Liver (tissue), 9 donors: Measurements from ENCODE around the gene RBL2. TPM values are rescaled to one million over a fixed set of nuclear protein-coding genes. Genes with fewer than 3 reads are reported as not detected.

Source experiments
- DNase-seq: peaks from one replicate; pipeline ENCODE4 v3.0.0-alpha.2; 2017; ENCODE audit warnings: low spot score
- H3K27ac ChIP-seq, 2 donors: one replicate each; pipeline ENCODE4 v1.7.0; 2013; ENCODE audit warnings: inconsistent platforms in 2 of 2, low read length in 2 of 2, control low read depth in 1 of 2, low read depth in 1 of 2, mild to moderate bottlenecking in 1 of 2
- H3K27me3 ChIP-seq, 4 donors: one replicate each; pipeline versions ENCODE4 v1.6.1 to v1.7.0; 2013; ENCODE audit warnings: low read length in 3 of 4, inconsistent platforms in 1 of 4, mild to moderate bottlenecking in 1 of 4, moderate library complexity in 1 of 4; ENCODE audit not compliant: control insufficient read depth in 4 of 4, insufficient read depth in 4 of 4
- H3K36me3 ChIP-seq, 4 donors: one replicate each; pipeline versions ENCODE4 v1.6.1 to v1.7.0; 2013; ENCODE audit warnings: low read length in 3 of 4, mild to moderate bottlenecking in 3 of 4, low read depth in 1 of 4, moderate library complexity in 1 of 4; ENCODE audit not compliant: control insufficient read depth in 4 of 4, insufficient read depth in 3 of 4
- H3K4me1 ChIP-seq, 4 donors: one replicate each; pipeline versions ENCODE4 v1.6.1 to v1.7.0; 2013; ENCODE audit warnings: low read length in 3 of 4, mild to moderate bottlenecking in 3 of 4, moderate library complexity in 1 of 4; ENCODE audit not compliant: control insufficient read depth in 4 of 4, insufficient read depth in 4 of 4
- H3K4me3 ChIP-seq, 3 donors: one replicate each; pipeline versions ENCODE4 v1.6.1 to v1.7.0; 2013; ENCODE audit warnings: low read length in 3 of 3, control low read depth in 1 of 3, low read depth in 1 of 3, mild to moderate bottlenecking in 1 of 3
- H3K9ac ChIP-seq, 2 donors: one replicate each; pipeline ENCODE4 v1.7.0; 2013; ENCODE audit warnings: low read length in 2 of 2, mild to moderate bottlenecking in 2 of 2, moderate library complexity in 2 of 2, control low read depth in 1 of 2, low read depth in 1 of 2
- H3K9me3 ChIP-seq, 4 donors: one replicate each; pipeline versions ENCODE4 v1.6.1 to v1.7.0; 2013; ENCODE audit warnings: low read length in 3 of 4; ENCODE audit not compliant: control insufficient read depth in 4 of 4
- EGR1 ChIP-seq, 2 donors: IDR thresholded peaks; 2 replicates each; pipeline ENCODE4 v1.6.1; 2016 to 2018; ENCODE audit warnings: antibody characterized with exemption in 2 of 2, low read depth in 2 of 2
- FOXA1 ChIP-seq: IDR thresholded peaks from 2 replicates; pipeline ENCODE4 v1.6.1; 2016; ENCODE audit warnings: antibody characterized with exemption
- FOXA2 ChIP-seq: IDR thresholded peaks from 2 replicates; pipeline ENCODE4 v1.6.1; 2016; ENCODE audit warnings: antibody characterized with exemption
- GABPA ChIP-seq, 2 donors: IDR thresholded peaks in 1 of 2; conservative IDR thresholded peaks in 1 of 2; 2 replicates each; pipeline ENCODE4 v1.6.1; 2016; ENCODE audit warnings: antibody characterized with exemption in 2 of 2, mild to moderate bottlenecking in 1 of 2, moderate library complexity in 1 of 2
- HNF4A ChIP-seq, 2 donors: conservative IDR thresholded peaks; 2 replicates each; pipeline ENCODE4 v1.6.1; 2016; ENCODE audit warnings: antibody characterized with exemption in 2 of 2, mild to moderate bottlenecking in 2 of 2
- HNF4G ChIP-seq: IDR thresholded peaks from 2 replicates; pipeline ENCODE4 v1.6.1; 2016; ENCODE audit warnings: antibody characterized with exemption
- NR2F2 ChIP-seq: IDR thresholded peaks from 2 replicates; pipeline ENCODE4 v1.6.1; 2016; ENCODE audit warnings: antibody characterized with exemption
- RAD21 ChIP-seq, 2 donors: IDR thresholded peaks; 2 replicates each; pipeline ENCODE4 v1.6.1; 2016; ENCODE audit warnings: antibody characterized with exemption in 2 of 2, mild to moderate bottlenecking in 2 of 2
- RXRA ChIP-seq, 2 donors: IDR thresholded peaks; 2 replicates each; pipeline ENCODE4 v1.6.1; 2017 to 2018; ENCODE audit warnings: antibody characterized with exemption in 2 of 2, mild to moderate bottlenecking in 1 of 2
- SP1 ChIP-seq: IDR thresholded peaks from 2 replicates; pipeline ENCODE4 v1.6.1; 2018; ENCODE audit warnings: antibody characterized with exemption, mild to moderate bottlenecking
- TAF1 ChIP-seq: conservative IDR thresholded peaks from 2 replicates; pipeline ENCODE4 v1.6.1; 2016; ENCODE audit warnings: antibody characterized with exemption, mild to moderate bottlenecking
- YY1 ChIP-seq: IDR thresholded peaks from 2 replicates; pipeline ENCODE4 v1.6.1; 2016; ENCODE audit warnings: antibody characterized with exemption, mild to moderate bottlenecking
- WGBS: extraction: QIAGEN DNeasy Blood & Tissue Kit; methylation state at CpG from one replicate; pipeline ENCODE4 v1.1.7; 2013; 5-methylcytosine and 5-hydroxymethylcytosine counted together
- polyA plus RNA-seq, 2 donors: library from polyadenylated mRNA; stranded (reverse) in 1 of 2; unstranded in 1 of 2; fragments of 200-250 nt in 1 of 2; fragments of >200 nt in 1 of 2; fragmentation: Nextera tagmentation in 1 of 2; extraction: Ambion mirVana in 1 of 2; gene quantifications; one replicate each; pipeline versions ENCODE4 v1.2.1 to v1.2.3, GENCODE V29; 2013 to 2015
- total RNA-seq, 2 donors: library from RNA; depleted of rRNA; stranded (reverse); fragments of >200 nt; gene quantifications; one replicate each; pipeline ENCODE4 v1.2.3, GENCODE V29; 2014
- TF ChIP-seq, protein P1 (sequence below): IDR thresholded peaks from 2 replicates; pipeline ENCODE4 v1.6.1; 2016; ENCODE audit warnings: antibody characterized with exemption
- TF ChIP-seq, protein P2 (sequence below): IDR thresholded peaks from 2 replicates; pipeline ENCODE4 v1.6.1; 2016; ENCODE audit warnings: antibody characterized with exemption
- TF ChIP-seq, protein P3 (sequence below): IDR thresholded peaks from 2 replicates; pipeline ENCODE4 v1.6.1; 2016; ENCODE audit warnings: antibody characterized with exemption, mild to moderate bottlenecking
- TF ChIP-seq, protein P4 (sequence below): fragments of 150-350 bp; IDR thresholded peaks from 2 replicates; pipeline ENCODE4 v1.5.1; 2017; ENCODE audit warnings: improper control_type of control experiment, low read depth, low read length; ENCODE audit not compliant: missing input control
- TF ChIP-seq, protein P5 (sequence below): IDR thresholded peaks from 2 replicates; pipeline ENCODE4 v1.6.1; 2016; ENCODE audit warnings: antibody characterized with exemption
- donor health status: healthy.
- donor health status: healthy.
- donor health status: healthy.
- donor health status: healthy.
- donor health status: healthy.

RBL2 gene
- total and polyA plus RNA-seq, 4 donors, result 19.2 to 64.3 (median 28.4) TPM

DNA sequence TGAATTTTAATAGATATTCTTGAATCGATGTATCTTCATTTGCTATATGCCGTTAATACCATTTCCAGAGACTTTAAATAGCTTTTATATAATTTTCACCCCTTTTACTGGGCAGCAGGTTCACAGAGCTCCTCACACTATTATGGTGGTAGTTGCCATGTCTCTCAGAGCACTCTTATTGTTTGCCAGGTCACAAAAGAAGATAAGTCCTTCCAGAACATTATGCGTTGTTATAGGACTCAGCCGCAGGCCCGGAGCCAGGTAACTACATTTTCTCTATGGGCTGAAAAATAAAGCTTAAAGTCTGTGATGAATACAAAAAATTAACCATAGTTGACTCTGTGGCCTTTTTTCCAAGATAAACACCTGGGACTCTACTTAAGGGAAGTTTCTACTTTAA lies 44.7 kb downstream of the RBL2 start:
- H3K27ac ChIP-seq, result no peak overlapping the region
- 97% methylated on average over 5 of the region's 5 CpGs for WGBS
- H3K36me3 ChIP-seq, result peaks cover 9 to 24% (median 17%) of the 10 kb centered on the region in 4 donors
- no peaks in the 10 kb centered on the region for H3K9me3 ChIP-seq
- no peak for DNase-seq
- TF ChIP-seq RXRA (IDR thresholded peaks at IDR 0.05) (no peak), FOXA2 (no peak), HNF4G (no peak), HNF4A (conservative IDR thresholded peaks at IDR 0.05) (no peak), SP1 (no peak), RAD21 (IDR thresholded peaks at IDR 0.05) (no peak), GABPA (IDR thresholded peaks at IDR 0.05 in 1 of 2, conservative IDR thresholded peaks at IDR 0.05 in 1 of 2) (no peak), TAF1 (no peak), EGR1 (IDR thresholded peaks at IDR 0.05; ENCODE audit: low read depth in 2 of 2) (no peak), YY1 (no peak), FOXA1 (no peak), NR2F2 (no peak)
- TF ChIP-seq, protein P1, sequence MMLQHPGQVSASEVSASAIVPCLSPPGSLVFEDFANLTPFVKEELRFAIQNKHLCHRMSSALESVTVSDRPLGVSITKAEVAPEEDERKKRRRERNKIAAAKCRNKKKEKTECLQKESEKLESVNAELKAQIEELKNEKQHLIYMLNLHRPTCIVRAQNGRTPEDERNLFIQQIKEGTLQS, result no peak
- TF ChIP-seq, protein P2, sequence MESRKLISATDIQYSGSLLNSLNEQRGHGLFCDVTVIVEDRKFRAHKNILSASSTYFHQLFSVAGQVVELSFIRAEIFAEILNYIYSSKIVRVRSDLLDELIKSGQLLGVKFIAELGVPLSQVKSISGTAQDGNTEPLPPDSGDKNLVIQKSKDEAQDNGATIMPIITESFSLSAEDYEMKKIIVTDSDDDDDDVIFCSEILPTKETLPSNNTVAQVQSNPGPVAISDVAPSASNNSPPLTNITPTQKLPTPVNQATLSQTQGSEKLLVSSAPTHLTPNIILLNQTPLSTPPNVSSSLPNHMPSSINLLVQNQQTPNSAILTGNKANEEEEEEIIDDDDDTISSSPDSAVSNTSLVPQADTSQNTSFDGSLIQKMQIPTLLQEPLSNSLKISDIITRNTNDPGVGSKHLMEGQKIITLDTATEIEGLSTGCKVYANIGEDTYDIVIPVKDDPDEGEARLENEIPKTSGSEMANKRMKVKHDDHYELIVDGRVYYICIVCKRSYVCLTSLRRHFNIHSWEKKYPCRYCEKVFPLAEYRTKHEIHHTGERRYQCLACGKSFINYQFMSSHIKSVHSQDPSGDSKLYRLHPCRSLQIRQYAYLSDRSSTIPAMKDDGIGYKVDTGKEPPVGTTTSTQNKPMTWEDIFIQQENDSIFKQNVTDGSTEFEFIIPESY, result no peak
- TF ChIP-seq, protein P3, sequence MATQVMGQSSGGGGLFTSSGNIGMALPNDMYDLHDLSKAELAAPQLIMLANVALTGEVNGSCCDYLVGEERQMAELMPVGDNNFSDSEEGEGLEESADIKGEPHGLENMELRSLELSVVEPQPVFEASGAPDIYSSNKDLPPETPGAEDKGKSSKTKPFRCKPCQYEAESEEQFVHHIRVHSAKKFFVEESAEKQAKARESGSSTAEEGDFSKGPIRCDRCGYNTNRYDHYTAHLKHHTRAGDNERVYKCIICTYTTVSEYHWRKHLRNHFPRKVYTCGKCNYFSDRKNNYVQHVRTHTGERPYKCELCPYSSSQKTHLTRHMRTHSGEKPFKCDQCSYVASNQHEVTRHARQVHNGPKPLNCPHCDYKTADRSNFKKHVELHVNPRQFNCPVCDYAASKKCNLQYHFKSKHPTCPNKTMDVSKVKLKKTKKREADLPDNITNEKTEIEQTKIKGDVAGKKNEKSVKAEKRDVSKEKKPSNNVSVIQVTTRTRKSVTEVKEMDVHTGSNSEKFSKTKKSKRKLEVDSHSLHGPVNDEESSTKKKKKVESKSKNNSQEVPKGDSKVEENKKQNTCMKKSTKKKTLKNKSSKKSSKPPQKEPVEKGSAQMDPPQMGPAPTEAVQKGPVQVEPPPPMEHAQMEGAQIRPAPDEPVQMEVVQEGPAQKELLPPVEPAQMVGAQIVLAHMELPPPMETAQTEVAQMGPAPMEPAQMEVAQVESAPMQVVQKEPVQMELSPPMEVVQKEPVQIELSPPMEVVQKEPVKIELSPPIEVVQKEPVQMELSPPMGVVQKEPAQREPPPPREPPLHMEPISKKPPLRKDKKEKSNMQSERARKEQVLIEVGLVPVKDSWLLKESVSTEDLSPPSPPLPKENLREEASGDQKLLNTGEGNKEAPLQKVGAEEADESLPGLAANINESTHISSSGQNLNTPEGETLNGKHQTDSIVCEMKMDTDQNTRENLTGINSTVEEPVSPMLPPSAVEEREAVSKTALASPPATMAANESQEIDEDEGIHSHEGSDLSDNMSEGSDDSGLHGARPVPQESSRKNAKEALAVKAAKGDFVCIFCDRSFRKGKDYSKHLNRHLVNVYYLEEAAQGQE, result no peak
- TF ChIP-seq, protein P4, sequence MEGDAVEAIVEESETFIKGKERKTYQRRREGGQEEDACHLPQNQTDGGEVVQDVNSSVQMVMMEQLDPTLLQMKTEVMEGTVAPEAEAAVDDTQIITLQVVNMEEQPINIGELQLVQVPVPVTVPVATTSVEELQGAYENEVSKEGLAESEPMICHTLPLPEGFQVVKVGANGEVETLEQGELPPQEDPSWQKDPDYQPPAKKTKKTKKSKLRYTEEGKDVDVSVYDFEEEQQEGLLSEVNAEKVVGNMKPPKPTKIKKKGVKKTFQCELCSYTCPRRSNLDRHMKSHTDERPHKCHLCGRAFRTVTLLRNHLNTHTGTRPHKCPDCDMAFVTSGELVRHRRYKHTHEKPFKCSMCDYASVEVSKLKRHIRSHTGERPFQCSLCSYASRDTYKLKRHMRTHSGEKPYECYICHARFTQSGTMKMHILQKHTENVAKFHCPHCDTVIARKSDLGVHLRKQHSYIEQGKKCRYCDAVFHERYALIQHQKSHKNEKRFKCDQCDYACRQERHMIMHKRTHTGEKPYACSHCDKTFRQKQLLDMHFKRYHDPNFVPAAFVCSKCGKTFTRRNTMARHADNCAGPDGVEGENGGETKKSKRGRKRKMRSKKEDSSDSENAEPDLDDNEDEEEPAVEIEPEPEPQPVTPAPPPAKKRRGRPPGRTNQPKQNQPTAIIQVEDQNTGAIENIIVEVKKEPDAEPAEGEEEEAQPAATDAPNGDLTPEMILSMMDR, result no peak
- H3K27me3 ChIP-seq, result no peaks in the 10 kb centered on the region
- no peak overlapping the region for H3K4me3 ChIP-seq
- H3K9ac ChIP-seq, result no peak overlapping the region
- H3K4me1 ChIP-seq, result peaks cover 5 to 18% (median 9%) of the 10 kb centered on the region in 4 donors

DNA sequence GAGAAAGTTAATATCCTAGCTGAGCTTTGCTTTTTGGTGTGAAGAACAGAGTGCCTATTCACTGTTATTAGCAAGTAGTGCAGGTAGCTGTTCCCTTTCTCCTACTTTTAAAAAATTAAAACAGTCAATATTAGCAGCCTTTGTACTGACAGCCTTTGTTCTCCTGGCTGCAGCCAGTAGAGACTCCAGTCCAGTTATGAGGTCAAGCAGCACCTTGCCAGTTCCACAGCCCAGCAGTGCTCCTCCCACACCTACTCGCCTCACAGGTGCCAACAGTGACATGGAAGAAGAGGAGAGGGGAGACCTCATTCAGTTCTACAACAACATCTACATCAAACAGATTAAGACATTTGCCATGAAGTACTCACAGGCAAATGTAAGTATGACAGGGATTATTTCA lies 46.1 kb downstream of the RBL2 start:
- Histone ChIP-seq H3K36me3 (peaks cover 9 to 31% (median 23%) of the 10 kb centered on the region in 4 donors), H3K9ac (no peak overlapping the region), H3K27ac (no peak overlapping the region), H3K9me3 (no peaks in the 10 kb centered on the region), H3K27me3 (no peaks in the 10 kb centered on the region), H3K4me3 (no peak overlapping the region), H3K4me1 (peaks cover 5 to 18% (median 9%) of the 10 kb centered on the region in 4 donors)
- no peak for DNase-seq
- 38% methylated on average over 1 of the region's 1 CpG for WGBS
- TF ChIP-seq, protein P5, sequence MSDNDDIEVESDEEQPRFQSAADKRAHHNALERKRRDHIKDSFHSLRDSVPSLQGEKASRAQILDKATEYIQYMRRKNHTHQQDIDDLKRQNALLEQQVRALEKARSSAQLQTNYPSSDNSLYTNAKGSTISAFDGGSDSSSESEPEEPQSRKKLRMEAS, result no peak
- TF ChIP-seq RXRA (IDR thresholded peaks at IDR 0.05) (peak in 1 of 2 donors; percentile 52), HNF4A (conservative IDR thresholded peaks at IDR 0.05) (peak; percentile 34 to 73)
